Activated naive CD8-positive, alpha-beta T cell (primary cell): Measurements from ENCODE around the gene TGIF2.
"Not testable (repeated sequence)": the region's sequence is repeated elsewhere in the genome, so short reads cannot be mapped to it uniquely, and the experiment has no call there.

Source experiments
- H3K27ac Mint-ChIP-seq: one replicate; pipeline ENCODE4 v1.8.0; 2021; ENCODE audit warnings: mixed read lengths
- H3K27me3 Mint-ChIP-seq: one replicate; pipeline ENCODE4 v1.8.0; 2021; ENCODE audit warnings: mixed read lengths
- H3K36me3 Mint-ChIP-seq: one replicate; pipeline ENCODE4 v1.8.0; 2021; ENCODE audit warnings: mixed read lengths
- H3K4me1 Mint-ChIP-seq: one replicate; pipeline ENCODE4 v1.8.0; 2021; ENCODE audit warnings: low read depth, mixed read lengths
- H3K4me3 Mint-ChIP-seq: one replicate; pipeline ENCODE4 v1.8.0; 2021; ENCODE audit warnings: mild to moderate bottlenecking, mixed read lengths
- H3K9me3 Mint-ChIP-seq: one replicate; pipeline ENCODE4 v1.8.0; 2021; ENCODE audit warnings: low read depth, mixed read lengths

Gene TGIF2

DNA sequence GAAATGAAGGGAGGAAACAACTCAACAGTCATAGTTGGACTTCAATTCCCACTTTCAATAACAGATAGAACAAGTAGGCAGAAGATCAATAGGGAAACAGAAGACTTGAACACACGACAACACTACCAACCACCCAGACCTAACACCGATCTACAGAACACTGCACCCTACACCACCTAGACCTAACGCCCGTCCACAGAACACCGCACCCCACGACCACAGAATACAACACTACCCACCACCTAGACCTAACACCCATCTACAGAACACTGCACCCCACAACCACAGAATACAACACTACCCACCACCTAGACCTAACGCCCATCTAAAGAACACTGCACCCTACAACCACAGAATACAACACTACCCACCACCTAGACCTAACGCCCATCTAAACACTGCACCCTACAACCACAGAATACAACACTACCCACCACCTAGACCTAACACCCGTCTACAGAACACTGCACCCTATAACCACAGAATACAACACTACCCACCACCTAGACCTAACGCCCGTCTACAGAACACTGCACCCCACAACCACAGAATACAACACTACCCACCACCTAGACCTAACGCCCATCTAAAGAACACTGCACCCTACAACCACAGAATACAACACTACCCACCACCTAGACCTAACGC, 9.2 kb upstream of the TGIF2 start:
- not testable (repeated sequence) for H3K36me3 Mint-ChIP-seq, H3K4me1 Mint-ChIP-seq, H3K4me3 Mint-ChIP-seq, H3K9me3 Mint-ChIP-seq, H3K27me3 Mint-ChIP-seq, H3K27ac Mint-ChIP-seq

DNA sequence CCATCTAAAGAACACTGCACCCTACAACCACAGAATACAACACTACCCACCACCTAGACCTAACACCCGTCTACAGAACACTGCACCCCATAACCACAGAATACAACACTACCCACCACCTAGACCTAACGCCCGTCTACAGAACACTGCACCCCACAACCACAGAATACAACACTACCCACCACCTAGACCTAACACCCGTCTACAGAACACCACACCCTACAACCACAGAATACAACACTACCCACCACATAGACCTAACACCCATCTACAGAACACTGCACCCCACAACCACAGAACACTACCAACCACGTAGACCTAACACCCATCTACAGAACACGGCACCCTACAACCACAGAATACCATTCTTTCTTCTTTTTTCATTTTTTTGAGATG, 8.7 kb upstream of the TGIF2 start:
- H3K4me3 Mint-ChIP-seq, H3K9me3 Mint-ChIP-seq: not testable (repeated sequence)

DNA sequence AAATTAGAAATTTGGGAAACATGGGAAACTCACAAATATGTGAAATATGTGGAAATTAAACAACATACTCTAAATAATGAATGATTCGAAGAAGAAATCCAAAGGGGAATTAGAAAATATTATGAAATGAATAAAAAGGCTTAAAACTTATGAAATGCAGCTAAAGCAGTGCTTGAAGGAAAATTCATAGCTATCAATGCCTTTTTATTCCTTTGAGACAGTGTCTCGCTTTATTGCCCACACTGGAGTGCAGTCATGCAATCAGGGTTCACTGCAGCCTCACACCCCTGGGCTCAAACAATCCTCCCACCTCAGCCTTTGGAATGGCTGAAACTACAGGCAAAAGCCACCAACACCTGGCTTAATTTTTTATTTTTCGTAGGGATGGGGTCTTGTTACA, 7.9 kb upstream of the TGIF2 start:
- H3K4me3 Mint-ChIP-seq: no peak overlapping the region
- H3K27ac Mint-ChIP-seq: no peak overlapping the region
- no peaks in the 10 kb centered on the region for H3K27me3 Mint-ChIP-seq
- no peaks in the 10 kb centered on the region for H3K9me3 Mint-ChIP-seq
- peaks cover 6% of the 10 kb centered on the region for H3K4me1 Mint-ChIP-seq
- peaks cover 4% of the 10 kb centered on the region for H3K36me3 Mint-ChIP-seq

More for the DNA sequence above, 8.7 kb upstream of the TGIF2 start:
- H3K27ac Mint-ChIP-seq, H3K4me1 Mint-ChIP-seq, H3K36me3 Mint-ChIP-seq, H3K27me3 Mint-ChIP-seq: not testable (repeated sequence)

DNA sequence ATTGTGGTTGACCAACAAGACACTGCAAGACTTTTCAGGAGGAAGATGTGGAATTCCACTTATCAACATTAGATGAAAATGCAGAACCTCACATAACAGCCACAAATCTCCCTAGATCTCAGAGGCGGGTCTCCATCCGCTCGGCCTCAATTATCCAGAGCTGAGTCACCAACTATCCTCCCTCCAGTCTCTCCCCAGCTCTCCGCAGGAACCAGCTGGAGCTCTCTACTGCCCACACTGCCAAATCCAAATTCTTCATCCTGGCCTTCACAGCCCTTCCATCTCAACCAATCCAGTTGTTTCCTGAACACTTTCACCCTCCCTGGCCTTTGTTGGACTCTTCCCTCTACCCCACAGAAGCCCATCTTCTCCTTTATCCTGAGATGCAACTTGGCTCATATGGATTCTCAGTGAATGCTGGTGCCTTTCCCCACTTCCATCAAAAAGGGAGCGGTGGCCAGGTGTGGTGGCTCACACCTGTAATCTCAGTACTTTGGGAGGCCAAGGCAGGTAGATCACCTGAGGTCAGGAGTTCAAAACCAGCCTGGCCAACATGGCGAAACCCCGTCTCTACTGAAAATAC, 3.5 kb upstream of the TGIF2 start:
- peaks cover 2% of the 10 kb centered on the region for H3K36me3 Mint-ChIP-seq
- no peaks in the 10 kb centered on the region for H3K9me3 Mint-ChIP-seq
- no peak overlapping the region for H3K4me3 Mint-ChIP-seq
- H3K4me1 Mint-ChIP-seq: peaks cover 23% of the 10 kb centered on the region
- no peaks in the 10 kb centered on the region for H3K27me3 Mint-ChIP-seq
- H3K27ac Mint-ChIP-seq: peak overlapping the region; percentile 73

DNA sequence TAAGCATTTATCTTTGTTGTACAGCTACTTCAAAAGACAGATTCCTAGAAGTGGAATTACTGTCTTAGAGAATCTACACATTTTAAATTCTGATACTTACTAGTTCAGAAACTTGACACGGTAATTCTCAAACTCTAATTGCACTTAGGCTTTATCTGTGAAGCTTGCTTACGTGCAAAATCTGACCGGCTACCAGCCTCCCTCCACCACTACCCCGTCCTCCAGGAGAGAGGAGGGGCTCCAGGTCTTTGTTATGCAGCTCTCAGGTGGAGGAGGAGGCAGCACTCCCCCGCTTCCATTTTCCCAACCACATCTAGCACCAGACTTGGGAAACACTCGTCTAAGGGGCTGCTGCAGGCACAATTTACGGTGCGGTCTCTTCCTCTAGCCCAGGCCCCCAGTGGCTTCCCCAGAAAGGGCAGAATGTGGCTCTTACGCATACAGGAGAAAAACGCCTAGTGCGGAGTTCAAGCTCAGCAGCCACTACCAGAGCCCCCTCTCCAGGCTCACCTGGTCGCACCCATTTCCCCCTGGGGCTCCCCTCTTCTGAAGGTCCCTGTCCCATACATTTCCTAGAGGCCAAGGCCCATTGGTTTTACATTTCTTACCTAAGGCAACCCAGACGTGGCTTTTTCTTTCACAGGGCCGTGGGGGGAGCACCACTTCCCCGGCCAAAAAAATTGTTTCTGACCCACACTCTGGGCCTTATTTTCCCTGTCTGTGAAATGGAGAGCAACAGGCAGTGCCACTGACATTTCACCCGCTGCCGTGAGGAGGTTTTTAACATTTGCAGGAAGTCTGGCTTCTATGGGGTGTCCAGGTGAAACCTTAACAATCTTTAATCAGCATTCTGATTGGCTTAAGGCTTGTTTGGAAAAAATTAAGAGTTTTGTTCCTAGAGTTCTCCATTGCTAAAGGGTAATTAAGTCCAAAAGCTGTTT, 1.6 kb upstream of the TGIF2 start:
- H3K27me3 Mint-ChIP-seq: no peaks in the 10 kb centered on the region
- H3K4me1 Mint-ChIP-seq: peaks cover 40% of the 10 kb centered on the region
- no peaks in the 10 kb centered on the region for H3K36me3 Mint-ChIP-seq
- no peaks in the 10 kb centered on the region for H3K9me3 Mint-ChIP-seq
- H3K4me3 Mint-ChIP-seq: peak overlapping the region; percentile 95
- peak overlapping the region; percentile 100 for H3K27ac Mint-ChIP-seq

DNA sequence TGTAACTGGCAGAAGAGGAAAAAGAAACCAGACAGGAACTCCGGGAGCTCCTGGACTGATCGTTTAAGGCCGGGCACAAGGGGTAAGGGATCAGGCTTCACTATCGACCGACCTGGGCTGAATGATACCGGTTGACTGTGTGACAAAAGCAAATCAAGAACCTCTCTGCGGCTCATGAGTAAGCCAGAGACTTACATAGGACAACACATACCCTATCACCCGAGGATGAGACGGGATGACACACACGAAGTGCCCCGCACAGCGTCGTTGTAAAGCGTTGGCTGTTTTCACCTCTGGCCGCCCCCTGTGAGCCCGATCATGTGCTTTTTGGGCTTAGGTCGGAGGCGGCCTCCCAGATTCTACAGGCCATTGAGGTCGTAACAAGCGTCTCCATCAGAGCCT, 695 bp upstream of the TGIF2 start:
- no peaks in the 10 kb centered on the region for H3K36me3 Mint-ChIP-seq
- H3K4me3 Mint-ChIP-seq: peak overlapping the region; percentile 95
- no peaks in the 10 kb centered on the region for H3K27me3 Mint-ChIP-seq
- peaks cover 40% of the 10 kb centered on the region for H3K4me1 Mint-ChIP-seq
- H3K9me3 Mint-ChIP-seq: no peaks in the 10 kb centered on the region
- peak overlapping the region; percentile 100 for H3K27ac Mint-ChIP-seq

DNA sequence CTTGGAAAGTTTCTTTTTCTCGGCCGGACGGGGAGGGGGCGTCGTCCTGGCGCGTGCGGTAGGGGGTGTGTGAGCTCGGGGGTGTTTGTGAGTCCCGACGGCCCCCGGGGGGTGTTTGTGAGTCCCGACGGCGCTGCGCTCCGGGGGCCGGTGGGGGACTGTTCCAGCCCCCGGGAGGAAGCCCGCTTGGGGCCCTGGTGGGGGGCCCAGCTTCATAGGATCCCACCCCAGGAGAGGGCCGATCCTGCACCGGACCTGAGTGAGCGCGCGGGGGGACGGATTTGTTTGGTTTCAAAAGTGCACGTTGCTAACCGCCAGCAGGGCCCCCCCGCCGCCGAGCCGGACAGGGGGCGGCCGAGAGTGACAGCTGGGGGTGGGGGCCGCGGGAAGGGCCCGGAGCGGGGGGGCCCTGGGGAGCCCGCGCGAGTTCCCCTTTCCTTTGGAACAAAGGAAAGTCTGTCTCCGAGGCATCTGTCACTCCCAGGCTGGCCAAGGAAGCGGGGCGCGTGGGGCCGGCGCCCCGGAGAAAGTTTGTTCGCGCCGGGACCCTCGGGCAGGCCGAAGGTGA, 485 bp downstream of the TGIF2 start:
- peak overlapping the region; percentile 41 for H3K27ac Mint-ChIP-seq
- no peaks in the 10 kb centered on the region for H3K9me3 Mint-ChIP-seq
- H3K4me3 Mint-ChIP-seq: peak overlapping the region; percentile 66
- no peaks in the 10 kb centered on the region for H3K27me3 Mint-ChIP-seq
- no peaks in the 10 kb centered on the region for H3K36me3 Mint-ChIP-seq
- H3K4me1 Mint-ChIP-seq: peaks cover 42% of the 10 kb centered on the region

DNA sequence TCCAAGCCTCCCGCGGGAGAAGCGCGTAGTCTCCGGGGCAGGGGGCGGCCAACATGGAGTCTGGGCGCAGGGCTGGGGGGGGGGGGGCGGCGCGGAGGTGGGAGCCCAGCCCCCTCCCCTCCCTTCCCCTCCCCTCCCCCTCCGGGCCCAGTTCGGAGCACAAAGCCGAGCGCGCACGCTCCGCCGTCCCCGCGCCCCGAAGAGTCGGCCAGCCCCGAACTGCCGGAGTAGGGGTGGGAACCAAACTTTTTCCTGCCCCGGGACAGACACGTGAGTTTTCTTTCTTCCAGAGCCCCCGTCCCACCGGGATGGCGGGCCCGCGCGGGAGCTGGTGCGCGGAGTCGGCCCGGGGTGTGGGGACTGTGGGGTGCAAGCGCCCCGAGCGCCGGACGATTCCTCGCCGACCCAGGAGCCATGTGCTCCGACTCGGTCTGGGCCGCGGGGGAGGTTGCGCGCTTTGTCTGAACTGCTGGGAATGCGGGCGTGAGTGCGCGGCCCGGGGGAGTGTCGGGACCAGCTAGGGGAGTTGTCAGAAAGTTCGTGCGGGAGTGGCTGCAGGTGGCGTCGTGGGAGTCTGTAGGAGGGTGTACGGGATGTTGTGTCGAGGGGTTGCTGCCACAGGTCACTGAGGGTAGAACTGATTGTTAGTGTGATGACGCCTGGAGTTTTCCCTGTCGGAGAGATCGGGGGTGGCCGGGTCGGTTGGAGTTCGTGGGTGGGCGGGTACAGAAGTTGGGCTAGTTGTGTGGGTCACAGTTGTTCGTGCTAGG, 1.2 kb downstream of the TGIF2 start:
- H3K4me3 Mint-ChIP-seq: peak overlapping the region; percentile 100
- H3K27ac Mint-ChIP-seq: peak overlapping the region; percentile 99
- H3K4me1 Mint-ChIP-seq: peaks cover 42% of the 10 kb centered on the region
- no peaks in the 10 kb centered on the region for H3K9me3 Mint-ChIP-seq
- H3K36me3 Mint-ChIP-seq: no peaks in the 10 kb centered on the region
- H3K27me3 Mint-ChIP-seq: no peaks in the 10 kb centered on the region

DNA sequence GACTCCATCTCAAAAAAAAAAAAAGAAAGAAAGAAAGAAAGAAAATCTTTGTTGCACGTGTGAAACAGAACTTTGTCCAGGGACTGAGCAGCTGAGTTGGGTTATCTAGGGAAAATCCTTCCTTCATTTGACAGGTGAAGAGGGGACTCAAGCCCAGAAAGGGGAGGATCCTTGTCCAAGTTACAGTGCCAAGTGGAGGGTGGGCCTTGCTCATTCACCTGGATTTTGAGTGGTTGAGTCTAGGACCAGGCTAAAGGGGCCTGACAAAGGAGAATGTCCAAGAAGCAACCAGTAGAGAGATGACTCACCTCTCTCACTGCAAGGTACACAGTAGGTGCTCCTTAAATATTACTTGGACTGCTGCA, 2.7 kb downstream of the TGIF2 start:
- Mint-ChIP-seq H3K9me3 (no peaks in the 10 kb centered on the region), H3K27ac (peak overlapping the region; percentile 99), H3K4me3 (peak overlapping the region; percentile 100), H3K4me1 (peaks cover 45% of the 10 kb centered on the region), H3K27me3 (no peaks in the 10 kb centered on the region), H3K36me3 (peaks cover 3% of the 10 kb centered on the region)

DNA sequence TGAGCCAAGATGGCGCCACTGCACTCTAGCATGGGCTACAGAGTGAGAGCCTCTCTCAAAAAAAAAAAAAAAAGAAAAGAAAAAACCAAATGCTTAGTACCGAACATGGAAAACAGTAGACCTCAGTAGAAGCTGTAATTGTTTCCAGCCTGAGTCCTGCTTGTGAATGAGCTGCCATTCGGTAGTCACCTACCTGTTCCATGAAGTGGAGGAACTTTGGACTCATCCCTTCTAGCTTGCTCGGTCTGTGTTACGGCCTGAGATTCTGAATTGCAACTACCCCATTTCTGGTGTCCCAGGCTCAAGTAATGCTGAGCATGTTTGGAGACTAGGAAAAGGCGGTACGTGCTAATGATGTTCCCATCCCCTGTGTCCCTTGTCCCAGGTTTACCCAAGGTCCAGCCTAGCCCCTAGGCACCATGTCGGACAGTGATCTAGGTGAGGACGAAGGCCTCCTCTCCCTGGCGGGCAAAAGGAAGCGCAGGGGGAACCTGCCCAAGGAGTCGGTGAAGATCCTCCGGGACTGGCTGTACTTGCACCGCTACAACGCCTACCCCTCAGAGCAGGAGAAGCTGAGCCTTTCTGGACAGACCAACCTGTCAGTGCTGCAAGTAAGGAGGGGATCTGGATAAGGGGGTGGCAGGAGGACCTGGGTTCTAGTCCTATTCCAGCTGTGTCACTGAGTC, 5.1 kb downstream of the TGIF2 start:
- H3K9me3 Mint-ChIP-seq: no peaks in the 10 kb centered on the region
- no peak overlapping the region for H3K4me3 Mint-ChIP-seq
- H3K36me3 Mint-ChIP-seq: peaks cover 3% of the 10 kb centered on the region
- H3K27me3 Mint-ChIP-seq: no peaks in the 10 kb centered on the region
- H3K4me1 Mint-ChIP-seq: peaks cover 44% of the 10 kb centered on the region
- H3K27ac Mint-ChIP-seq: peak overlapping the region; percentile 16

DNA sequence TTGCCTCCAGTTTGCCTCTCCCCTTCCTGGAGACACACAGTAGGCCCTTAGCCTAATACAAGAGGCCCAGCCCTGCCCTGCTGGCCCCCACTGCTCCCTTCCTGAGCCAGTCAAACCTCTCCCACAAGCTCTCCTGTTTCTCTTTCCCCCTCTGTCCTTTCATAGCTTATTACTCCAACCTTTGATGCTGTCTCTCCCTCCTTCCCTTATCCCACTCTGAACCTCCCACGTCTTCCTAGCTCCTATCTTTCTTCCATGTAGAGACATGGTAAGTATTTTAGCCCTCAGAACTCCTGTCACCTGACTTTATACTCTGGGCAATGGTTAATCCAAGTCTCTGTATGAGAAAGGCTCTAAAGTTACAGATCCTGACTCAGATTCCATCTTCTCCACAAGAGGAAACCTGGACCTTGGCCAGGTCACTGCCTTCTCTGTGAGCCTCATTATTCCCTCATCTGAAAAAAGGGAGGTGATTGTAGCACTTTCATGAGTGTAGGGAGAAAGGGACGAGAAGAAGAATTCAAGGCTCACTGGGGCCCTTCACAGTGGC, 6.7 kb downstream of the TGIF2 start:
- Mint-ChIP-seq H3K9me3 (no peaks in the 10 kb centered on the region), H3K4me3 (peak overlapping the region; percentile 15), H3K36me3 (peaks cover 5% of the 10 kb centered on the region), H3K27me3 (no peaks in the 10 kb centered on the region), H3K27ac (peak overlapping the region; percentile 68), H3K4me1 (peaks cover 39% of the 10 kb centered on the region)

DNA sequence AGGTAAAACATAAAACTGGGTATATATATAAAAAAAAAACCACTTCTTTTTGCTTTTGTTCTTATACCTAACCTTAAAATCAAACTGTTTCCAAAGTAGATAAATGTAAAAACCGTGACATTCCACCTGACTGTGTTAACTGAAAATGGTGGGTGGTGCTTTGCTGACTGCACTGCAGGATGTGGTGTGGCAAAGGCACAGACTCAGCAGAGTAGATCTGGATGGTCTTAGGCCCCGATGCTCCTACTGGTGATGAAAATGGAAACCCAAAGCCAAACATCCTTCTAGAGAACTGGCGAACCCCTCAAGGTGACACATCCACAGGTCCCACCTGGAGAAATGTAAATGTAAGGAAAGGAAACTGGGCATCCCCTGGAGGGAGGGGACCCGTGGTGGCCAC, 8.9 kb downstream of the TGIF2 start:
- peaks cover 33% of the 10 kb centered on the region for H3K4me1 Mint-ChIP-seq
- no peaks in the 10 kb centered on the region for H3K27me3 Mint-ChIP-seq
- no peaks in the 10 kb centered on the region for H3K9me3 Mint-ChIP-seq
- H3K4me3 Mint-ChIP-seq: peak overlapping the region; percentile 40
- H3K36me3 Mint-ChIP-seq: peaks cover 5% of the 10 kb centered on the region
- H3K27ac Mint-ChIP-seq: peak overlapping the region; percentile 86

DNA sequence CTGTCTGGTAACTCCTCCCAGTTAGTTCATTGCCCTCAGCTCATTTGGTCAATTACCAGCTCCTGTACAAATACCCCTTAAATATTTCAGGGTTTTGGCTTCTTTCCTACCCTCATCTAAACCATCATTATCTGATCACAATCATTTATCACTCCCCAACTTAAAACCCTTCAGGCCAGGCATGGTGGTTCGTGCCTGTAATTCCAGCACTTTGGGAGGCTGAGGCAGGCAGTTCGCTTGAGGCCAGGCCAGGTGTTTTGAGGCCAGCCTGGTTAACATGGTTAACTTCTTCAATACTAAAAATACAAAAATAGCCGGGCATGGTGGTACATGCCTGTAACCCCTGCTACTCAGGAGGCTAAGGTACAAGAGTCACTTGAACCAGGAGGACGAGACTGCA, 9.4 kb downstream of the TGIF2 start:
- peak overlapping the region; percentile 86 for H3K27ac Mint-ChIP-seq
- peaks cover 5% of the 10 kb centered on the region for H3K36me3 Mint-ChIP-seq
- no peaks in the 10 kb centered on the region for H3K27me3 Mint-ChIP-seq
- H3K4me3 Mint-ChIP-seq: no peak overlapping the region
- peaks cover 37% of the 10 kb centered on the region for H3K4me1 Mint-ChIP-seq
- no peaks in the 10 kb centered on the region for H3K9me3 Mint-ChIP-seq

DNA sequence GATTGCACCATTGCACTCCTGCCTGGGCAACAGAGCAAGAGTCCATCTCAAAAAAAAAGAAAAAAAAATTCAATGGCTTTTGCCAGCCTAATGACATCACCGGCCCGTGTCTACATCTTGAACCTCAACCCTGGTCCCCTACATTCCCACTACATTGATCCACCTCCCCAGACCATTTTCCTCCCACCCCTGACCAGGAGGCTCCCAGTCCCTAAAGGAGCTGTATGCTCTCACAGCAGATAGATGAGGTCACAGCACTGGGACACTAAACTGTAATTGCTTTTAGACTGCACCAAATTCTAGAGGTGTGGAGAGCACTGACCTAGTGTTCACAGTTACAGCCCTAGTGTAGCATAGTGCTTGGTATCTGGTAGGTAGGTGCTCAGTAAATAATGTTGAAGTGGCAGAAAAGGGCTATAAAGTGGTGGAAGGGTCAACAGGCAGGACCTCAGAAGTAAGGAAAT, 10.7 kb downstream of the TGIF2 start:
- Mint-ChIP-seq H3K4me1 (peaks cover 40% of the 10 kb centered on the region), H3K27ac (peak overlapping the region; percentile 70), H3K4me3 (no peak overlapping the region), H3K27me3 (no peaks in the 10 kb centered on the region), H3K36me3 (peaks cover 5% of the 10 kb centered on the region), H3K9me3 (no peaks in the 10 kb centered on the region)
